ENCODE data around the gene APLF.

Gene APLF, protein sequence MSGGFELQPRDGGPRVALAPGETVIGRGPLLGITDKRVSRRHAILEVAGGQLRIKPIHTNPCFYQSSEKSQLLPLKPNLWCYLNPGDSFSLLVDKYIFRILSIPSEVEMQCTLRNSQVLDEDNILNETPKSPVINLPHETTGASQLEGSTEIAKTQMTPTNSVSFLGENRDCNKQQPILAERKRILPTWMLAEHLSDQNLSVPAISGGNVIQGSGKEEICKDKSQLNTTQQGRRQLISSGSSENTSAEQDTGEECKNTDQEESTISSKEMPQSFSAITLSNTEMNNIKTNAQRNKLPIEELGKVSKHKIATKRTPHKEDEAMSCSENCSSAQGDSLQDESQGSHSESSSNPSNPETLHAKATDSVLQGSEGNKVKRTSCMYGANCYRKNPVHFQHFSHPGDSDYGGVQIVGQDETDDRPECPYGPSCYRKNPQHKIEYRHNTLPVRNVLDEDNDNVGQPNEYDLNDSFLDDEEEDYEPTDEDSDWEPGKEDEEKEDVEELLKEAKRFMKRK

DNA sequence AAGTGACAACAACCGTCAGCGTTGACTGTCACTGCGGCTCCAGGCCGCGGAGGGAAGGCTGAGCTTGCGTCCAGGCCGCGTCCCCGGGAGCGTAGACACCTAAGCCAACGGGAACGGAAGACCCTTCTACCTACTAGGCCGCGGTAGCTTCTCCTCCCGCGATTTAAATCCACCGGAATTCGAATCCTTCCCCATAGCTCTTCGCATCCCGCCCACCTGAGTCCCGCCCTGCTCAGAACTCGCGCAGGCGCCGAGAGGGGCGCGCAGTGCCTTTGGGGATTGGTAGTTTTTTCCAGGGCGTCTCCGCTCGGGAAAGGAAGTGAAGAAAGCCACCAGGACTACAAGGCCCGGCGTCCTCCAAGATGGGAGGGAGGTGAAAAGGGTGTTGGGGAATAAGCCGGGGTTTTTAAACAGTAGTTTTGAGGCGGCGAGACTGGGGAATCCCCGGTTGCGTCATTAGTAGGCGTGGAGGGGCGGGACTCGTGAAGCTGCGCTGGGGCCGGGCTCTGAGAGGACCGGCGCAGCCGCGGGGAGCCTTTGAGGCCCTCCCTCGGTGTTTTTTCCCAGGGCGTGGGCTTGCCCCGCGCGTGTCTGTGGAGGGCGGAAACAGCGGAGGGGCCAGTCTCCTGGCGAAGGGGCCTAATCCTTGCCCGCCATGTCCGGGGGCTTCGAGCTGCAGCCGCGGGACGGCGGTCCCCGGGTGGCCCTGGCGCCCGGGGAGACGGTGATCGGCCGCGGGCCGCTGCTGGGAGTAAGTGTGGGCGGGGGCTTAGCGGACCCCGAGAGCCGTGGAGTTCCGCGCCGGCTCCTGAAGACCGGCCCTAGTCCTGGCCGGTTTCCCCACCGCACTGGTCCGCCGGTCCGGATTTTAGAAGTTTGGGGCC lies at the start of gene APLF, which contains the start of gene FBXO48:
Gene APLF (plus strand): TSS at position 509 of the 884 bp plus-strand sequence. CDS start 147 bp downstream, at position 656.
Gene FBXO48 (minus strand): TSS at position 218 of the 884 bp plus-strand sequence. CDS start 2,149 bp downstream, outside the sequence.
- Histone ChIP-seq H3K27me3 (replicated peaks; ENCODE audit: control insufficient read depth, insufficient read depth, low read length) (no peaks in the 10 kb centered on the region), H3K4me3 (replicated peaks; ENCODE audit: low read depth, low read length) (peak within 1 kb of the TSS; percentile 95), H3K36me3 (ENCODE audit: control insufficient read depth, insufficient read depth, low read length) (no peaks in the 10 kb centered on the region)
- TF ChIP-seq, protein P1, sequence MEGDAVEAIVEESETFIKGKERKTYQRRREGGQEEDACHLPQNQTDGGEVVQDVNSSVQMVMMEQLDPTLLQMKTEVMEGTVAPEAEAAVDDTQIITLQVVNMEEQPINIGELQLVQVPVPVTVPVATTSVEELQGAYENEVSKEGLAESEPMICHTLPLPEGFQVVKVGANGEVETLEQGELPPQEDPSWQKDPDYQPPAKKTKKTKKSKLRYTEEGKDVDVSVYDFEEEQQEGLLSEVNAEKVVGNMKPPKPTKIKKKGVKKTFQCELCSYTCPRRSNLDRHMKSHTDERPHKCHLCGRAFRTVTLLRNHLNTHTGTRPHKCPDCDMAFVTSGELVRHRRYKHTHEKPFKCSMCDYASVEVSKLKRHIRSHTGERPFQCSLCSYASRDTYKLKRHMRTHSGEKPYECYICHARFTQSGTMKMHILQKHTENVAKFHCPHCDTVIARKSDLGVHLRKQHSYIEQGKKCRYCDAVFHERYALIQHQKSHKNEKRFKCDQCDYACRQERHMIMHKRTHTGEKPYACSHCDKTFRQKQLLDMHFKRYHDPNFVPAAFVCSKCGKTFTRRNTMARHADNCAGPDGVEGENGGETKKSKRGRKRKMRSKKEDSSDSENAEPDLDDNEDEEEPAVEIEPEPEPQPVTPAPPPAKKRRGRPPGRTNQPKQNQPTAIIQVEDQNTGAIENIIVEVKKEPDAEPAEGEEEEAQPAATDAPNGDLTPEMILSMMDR (IDR thresholded peaks at IDR 0.05; ENCODE audit: insufficient read depth, low read length, poor library complexity, severe bottlenecking) = no peak
- peak; percentile 94 for DNase-seq (ENCODE audit: extremely low read depth, insufficient read length)

DNA sequence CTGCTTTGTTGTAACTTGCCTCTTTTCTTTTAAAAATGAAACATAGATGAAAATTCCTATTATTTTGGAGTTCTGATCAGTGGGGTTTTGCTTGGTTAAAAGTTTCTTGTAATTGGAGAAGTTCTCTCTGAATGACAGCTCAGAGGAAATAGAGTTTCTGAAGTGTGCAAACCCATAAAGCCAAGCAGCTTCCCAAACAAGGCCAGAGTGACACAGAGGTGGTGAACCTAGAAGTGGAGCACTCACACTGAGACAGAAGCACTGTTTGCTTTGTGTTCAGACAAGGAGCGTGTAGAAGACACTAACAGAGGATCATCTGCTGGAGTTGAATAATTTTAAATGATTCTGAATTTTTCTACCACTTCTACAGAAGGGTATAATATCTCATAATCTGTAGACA lies 49.5 kb upstream of the APLF start:
- DNase-seq (ENCODE audit: extremely low read depth, insufficient read length) = no peak
- H3K4me3 ChIP-seq (replicated peaks; ENCODE audit: low read depth, low read length) = no peak overlapping the region
- no peaks in the 10 kb centered on the region for H3K36me3 ChIP-seq (ENCODE audit: control insufficient read depth, insufficient read depth, low read length)
- TF ChIP-seq, protein P1 (IDR thresholded peaks at IDR 0.05; ENCODE audit: insufficient read depth, low read length, poor library complexity, severe bottlenecking) = no peak
- H3K27me3 ChIP-seq (replicated peaks; ENCODE audit: control insufficient read depth, insufficient read depth, low read length) = no peaks in the 10 kb centered on the region

DNA sequence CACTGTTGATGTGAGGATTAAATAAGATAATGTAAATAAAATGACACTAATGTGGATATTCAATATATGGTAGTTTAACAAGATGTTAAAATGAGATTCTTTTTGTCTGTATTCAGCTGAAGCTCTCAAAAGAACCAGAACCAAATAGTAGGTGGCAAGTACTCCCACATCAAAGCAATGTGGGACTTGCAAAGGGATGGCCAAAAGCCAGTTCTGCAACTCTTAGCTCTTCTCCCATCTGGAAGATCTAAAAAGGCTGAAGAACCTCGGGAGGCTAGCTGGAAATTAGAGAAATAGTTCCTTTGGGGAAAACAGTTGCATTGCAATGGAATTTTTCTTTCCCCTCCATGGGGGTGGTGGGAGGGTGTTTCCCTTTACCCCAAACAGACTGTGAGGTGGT lies 49.0 kb upstream of the APLF start:
- Histone ChIP-seq H3K36me3 (ENCODE audit: control insufficient read depth, insufficient read depth, low read length) (no peaks in the 10 kb centered on the region), H3K27me3 (replicated peaks; ENCODE audit: control insufficient read depth, insufficient read depth, low read length) (no peaks in the 10 kb centered on the region), H3K4me3 (replicated peaks; ENCODE audit: low read depth, low read length) (no peak overlapping the region)
- no peak for DNase-seq (ENCODE audit: extremely low read depth, insufficient read length)
- TF ChIP-seq, protein P1 (IDR thresholded peaks at IDR 0.05; ENCODE audit: insufficient read depth, low read length, poor library complexity, severe bottlenecking) = no peak

DNA sequence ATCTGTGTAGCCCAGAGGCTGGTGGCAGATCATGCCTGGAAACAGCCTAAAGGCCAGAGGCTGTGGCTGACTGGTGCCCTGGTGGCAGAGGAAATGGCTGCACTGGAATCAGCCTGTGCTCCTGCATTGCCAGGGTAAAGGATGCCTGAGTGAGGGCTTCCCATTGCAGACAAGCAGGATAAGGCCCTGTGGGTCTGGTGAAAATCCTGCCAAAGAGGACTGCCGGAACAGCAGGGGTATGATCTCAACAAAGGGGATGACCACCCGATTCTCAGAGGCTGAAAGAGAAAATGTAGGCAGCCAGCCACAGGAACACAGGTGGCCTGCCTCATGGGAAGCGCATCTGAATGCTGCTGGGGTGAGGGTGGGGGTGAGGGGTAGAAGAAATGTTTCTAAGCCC lies 48.5 kb upstream of the APLF start:
- DNase-seq (ENCODE audit: extremely low read depth, insufficient read length) = no peak
- Histone ChIP-seq H3K4me3 (replicated peaks; ENCODE audit: low read depth, low read length) (no peak overlapping the region), H3K36me3 (ENCODE audit: control insufficient read depth, insufficient read depth, low read length) (no peaks in the 10 kb centered on the region), H3K27me3 (replicated peaks; ENCODE audit: control insufficient read depth, insufficient read depth, low read length) (no peaks in the 10 kb centered on the region)
- TF ChIP-seq, protein P1 (IDR thresholded peaks at IDR 0.05; ENCODE audit: insufficient read depth, low read length, poor library complexity, severe bottlenecking) = no peak

DNA sequence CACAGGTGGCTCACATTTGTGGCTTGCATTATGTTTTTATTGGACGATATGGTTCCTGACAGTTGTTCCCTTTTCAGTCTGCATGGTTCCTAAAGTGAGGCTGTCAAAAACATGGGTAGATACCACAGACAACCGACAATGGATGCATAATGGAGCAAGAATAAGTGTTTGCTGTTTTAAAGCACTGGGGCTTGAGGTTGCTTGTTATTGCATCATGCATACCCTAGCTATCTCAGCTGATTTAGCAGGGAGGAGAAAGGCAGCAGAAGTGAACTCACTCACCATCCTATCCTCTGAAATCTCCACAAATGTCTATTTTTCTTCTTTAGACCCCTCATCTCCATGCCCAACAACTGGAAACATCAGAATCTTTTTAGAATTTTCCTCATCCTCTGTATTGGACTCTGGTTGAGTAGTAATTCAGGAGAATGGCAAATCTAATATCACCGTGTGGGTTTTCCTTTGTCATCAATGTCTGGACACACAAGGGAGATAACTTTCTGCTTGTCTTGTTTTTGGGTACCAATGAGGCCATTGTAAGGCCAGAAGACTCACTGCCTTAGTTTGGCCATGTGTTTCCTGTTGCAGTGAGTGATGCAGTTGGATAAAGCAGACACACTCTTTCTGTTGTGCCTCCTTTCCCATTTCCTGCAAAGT lies 47.0 kb upstream of the APLF start:
- Histone ChIP-seq H3K27me3 (replicated peaks; ENCODE audit: control insufficient read depth, insufficient read depth, low read length) (no peaks in the 10 kb centered on the region), H3K4me3 (replicated peaks; ENCODE audit: low read depth, low read length) (no peak overlapping the region), H3K36me3 (ENCODE audit: control insufficient read depth, insufficient read depth, low read length) (no peaks in the 10 kb centered on the region)
- DNase-seq (ENCODE audit: extremely low read depth, insufficient read length) = no peak
- TF ChIP-seq, protein P1 (IDR thresholded peaks at IDR 0.05; ENCODE audit: insufficient read depth, low read length, poor library complexity, severe bottlenecking) = no peak

Measured in GM06990 (cell line).